NCI-H2107 treated with DMSO at 0.1 percent for 48 hours (cell line): ENCODE data around the gene ARMC9.

Source experiments
- DNase-seq: peaks from one replicate; lab custom pipeline; 2025; ENCODE audit not compliant: unreplicated experiment; lab: John Stamatoyannopoulos, UW

ARMC9 gene

GRCh38 chr2:231306791-231307393 lies 108.5 kb downstream of the ARMC9 start:
- DNase-seq: no peak

- no peak for DNase-seq
Observed at GRCh38 chr2:231308219-231308618, 109.8 kb downstream of the ARMC9 start.

- DNase-seq: no peak
Observed at GRCh38 chr2:231308631-231309428, 110.4 kb downstream of the ARMC9 start.

- no peak for DNase-seq
Observed at GRCh38 chr2:231312066-231312465, 113.6 kb downstream of the ARMC9 start.

GRCh38 chr2:231315896-231316295 lies 117.5 kb downstream of the ARMC9 start:
- DNase-seq: no peak

- no peak for DNase-seq
Observed at GRCh38 chr2:231317579-231317978, 119.1 kb downstream of the ARMC9 start.

- no peak for DNase-seq
Observed at GRCh38 chr2:231318436-231318835, 120.0 kb downstream of the ARMC9 start.

GRCh38 chr2:231318954-231319353 lies 120.5 kb downstream of the ARMC9 start:
- DNase-seq: no peak

GRCh38 chr2:231319867-231320266 lies 121.4 kb downstream of the ARMC9 start:
- no peak for DNase-seq

- no peak for DNase-seq
Observed at GRCh38 chr2:231321021-231321420, 122.6 kb downstream of the ARMC9 start.

- no peak for DNase-seq
Observed at GRCh38 chr2:231321556-231322334, 123.3 kb downstream of the ARMC9 start.

GRCh38 chr2:231323316-231323715 lies 124.9 kb downstream of the ARMC9 start:
- peak; percentile 15 for DNase-seq

GRCh38 chr2:231325826-231326225 lies 127.4 kb downstream of the ARMC9 start:
- no peak for DNase-seq

GRCh38 chr2:231326404-231326803 lies 128.0 kb downstream of the ARMC9 start:
- DNase-seq: no peak

- no peak for DNase-seq
Observed at GRCh38 chr2:231330311-231330710, 131.9 kb downstream of the ARMC9 start.

GRCh38 chr2:231331533-231331932 lies 133.1 kb downstream of the ARMC9 start:
- no peak for DNase-seq

- no peak for DNase-seq
Observed at GRCh38 chr2:231332388-231332787, 134.0 kb downstream of the ARMC9 start.

GRCh38 chr2:231332872-231333500 lies 134.6 kb downstream of the ARMC9 start:
- no peak for DNase-seq

GRCh38 chr2:231334179-231334930 lies 135.9 kb downstream of the ARMC9 start:
- no peak for DNase-seq

GRCh38 chr2:231334981-231335380 lies 136.6 kb downstream of the ARMC9 start:
- no peak for DNase-seq

- no peak for DNase-seq
Observed at GRCh38 chr2:231335591-231335990, 137.2 kb downstream of the ARMC9 start.
